ENCODE measurements around the gene UBE3B.
A peak's percentile ranks its signal among the peaks of the same experiment; 100 is the strongest.

UBE3B gene

DNA sequence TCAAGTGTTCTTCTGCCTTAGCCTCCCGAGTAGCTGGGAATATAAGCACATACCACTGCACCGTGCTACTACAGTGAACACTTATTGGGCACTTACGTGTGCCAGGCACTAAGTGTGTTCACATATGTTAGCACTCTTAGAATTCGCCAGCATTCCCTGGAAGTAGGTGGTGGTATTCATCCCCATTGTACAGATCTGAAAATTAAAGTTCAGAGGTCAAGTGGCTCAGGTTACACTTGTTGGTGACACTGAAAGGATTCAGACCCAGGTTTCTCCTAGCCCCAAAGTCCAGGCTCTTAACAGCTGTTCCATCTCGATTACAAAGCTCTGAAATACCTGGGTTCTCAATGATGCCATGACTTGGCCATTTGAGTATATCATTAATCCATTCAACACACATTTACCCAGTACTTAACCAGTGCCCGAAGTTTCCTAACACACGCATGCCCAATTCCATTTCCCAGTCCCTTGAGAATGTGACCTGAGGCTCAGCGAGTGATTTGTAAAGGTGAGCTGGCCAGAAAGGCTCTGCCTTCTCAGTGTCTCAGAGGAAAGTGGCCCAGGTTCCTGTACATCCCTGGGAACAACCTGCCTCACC lies 101.0 kb downstream of the UBE3B start:
- no peak for DNase-seq

- no peak for DNase-seq
These were observed 102.2 kb downstream of the UBE3B start for GRCh38 chr12:109579639-109580038.

DNA sequence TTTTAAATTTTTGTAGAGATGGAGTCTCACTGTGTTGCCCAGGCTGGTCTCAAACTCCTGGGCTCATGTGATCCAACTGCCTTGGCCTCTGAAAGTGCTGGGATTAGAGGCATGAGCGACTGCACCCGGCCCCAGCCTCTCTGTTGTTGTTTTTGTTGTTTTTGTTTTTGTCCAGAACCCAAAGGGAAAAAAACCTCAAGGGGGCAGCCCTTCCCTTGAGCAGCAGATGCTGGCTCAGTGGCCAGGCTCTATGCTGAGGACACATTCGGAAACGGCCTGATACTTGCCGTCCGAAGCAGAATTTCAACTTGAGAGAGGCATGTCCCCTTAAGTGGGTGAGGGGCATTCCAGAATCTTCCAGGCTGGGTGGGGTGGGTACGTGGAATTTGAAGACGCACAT lies 102.8 kb downstream of the UBE3B start:
- DNase-seq = no peak

DNA sequence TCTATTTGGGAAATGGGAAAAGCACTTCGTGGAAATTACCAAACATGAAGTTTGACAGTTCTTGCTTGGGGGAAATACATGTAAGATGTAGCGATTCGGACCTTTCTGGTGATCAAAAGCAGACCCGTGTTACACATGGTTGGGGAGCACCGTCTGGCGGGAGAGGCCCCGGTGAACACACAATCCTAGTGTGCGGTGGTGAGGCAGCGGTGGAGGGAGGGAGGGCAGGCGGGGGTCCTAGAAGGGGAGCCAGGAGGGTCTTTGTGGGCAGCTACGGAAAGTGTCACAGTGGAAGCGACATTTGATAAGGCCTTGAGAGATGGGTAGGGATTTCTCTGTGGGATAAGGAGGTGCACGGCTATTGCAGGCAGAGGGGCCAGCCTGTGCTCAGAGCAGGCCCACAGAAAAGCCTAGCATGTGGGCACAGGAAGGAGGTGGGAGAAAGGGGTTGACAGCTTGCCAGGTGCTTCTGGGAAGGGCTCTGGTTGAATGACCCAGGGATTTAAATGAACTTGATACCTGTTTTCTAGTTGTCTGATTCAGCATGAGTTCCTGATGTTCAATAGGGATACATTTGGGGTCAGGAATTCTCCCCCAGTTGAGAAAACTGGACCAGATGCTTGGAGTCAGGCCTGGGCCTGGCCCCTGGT lies 103.4 kb downstream of the UBE3B start:
- DNase-seq = no peak

- no peak for DNase-seq
These were observed 103.9 kb downstream of the UBE3B start for GRCh38 chr12:109581334-109581691.

- DNase-seq = no peak
These were observed 104.4 kb downstream of the UBE3B start for GRCh38 chr12:109581856-109582255.

DNA sequence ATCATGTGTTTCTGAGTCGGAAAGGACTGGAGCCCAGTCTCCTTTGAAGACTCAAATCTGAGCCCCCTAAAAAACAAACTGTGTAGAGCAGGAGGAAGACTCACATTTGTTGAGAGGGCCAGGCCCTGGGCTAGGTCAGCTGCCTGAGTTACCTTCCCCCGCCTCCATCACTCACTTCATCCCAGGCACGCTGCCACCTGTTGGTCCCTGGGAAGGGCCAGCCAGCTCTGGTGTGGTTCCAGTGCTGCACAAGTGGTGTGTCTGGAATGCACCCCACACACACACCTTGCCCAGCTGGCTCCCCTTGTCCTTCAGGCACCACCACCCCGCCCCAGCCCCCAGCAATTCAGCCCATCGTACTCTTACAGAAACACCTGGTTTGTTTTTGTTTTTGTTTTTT lies 105.2 kb downstream of the UBE3B start:
- peak; percentile 11 for DNase-seq

- no peak for DNase-seq
These were observed 106.3 kb downstream of the UBE3B start for GRCh38 chr12:109583733-109584132.
